ENCODE results near the gene VPS9D1.
A peak's percentile ranks its signal among the peaks of the same experiment; 100 is the strongest.

- TF ChIP-seq POLR2A (IDR thresholded peaks at IDR 0.05) = no peak
- peak in 2 of 4 experiments; percentile 8 to 31 for TF ChIP-seq CTCF (IDR thresholded peaks at IDR 0.05)
- no peak for TF ChIP-seq POLR2AphosphoS5 (IDR thresholded peaks at IDR 0.05)
- no peak for TF ChIP-seq EP300 (IDR thresholded peaks at IDR 0.05)
Observed at GRCh38 chr16:89700649-89701424, 19.9 kb downstream of the VPS9D1 start.

Measured in gastroesophageal sphincter (tissue), 3 donors.